HepG2 (cell line): ENCODE data around the gene TEX51.

Experiments used
- ASH2L ChIP-seq: fragments of 300-600, 200-600 bp; sonication (generic); IDR thresholded peaks from 2 replicates; pipeline ENCODE4 v1.7.0; 2017; ENCODE audit warnings: low read depth, mild to moderate bottlenecking, moderate library complexity, mixed read lengths, low read length; ENCODE audit not compliant: insufficient read length
- CEBPB ChIP-seq: IDR thresholded peaks from 2 replicates; pipeline ENCODE4 v1.6.1; 2011; ENCODE audit warnings: low read depth, low read length, improper control_type of control experiment, borderline replicate concordance
- CREB1 ChIP-seq, 2 experiments: fragments of 450-650 bp in 1 of 2; IDR thresholded peaks; 2 replicates each; pipeline ENCODE4 v1.6.1; 2016 to 2017; ENCODE audit warnings: control low read depth in 1 of 2, mild to moderate bottlenecking in 1 of 2, missing compliant biosample characterization in 1 of 2, missing genetic modification characterization in 1 of 2
- RBM39 ChIP-seq: fragments of 200-400 bp; formaldehyde crosslinking; IDR thresholded peaks from one replicate; pipeline ENCODE4 v1.6.1; 2018; ENCODE audit warnings: antibody characterized with exemption, mild to moderate bottlenecking, low read depth, low read length; ENCODE audit not compliant: poor library complexity, severe bottlenecking
- YY1 ChIP-seq: IDR thresholded peaks from 2 replicates; pipeline ENCODE4 v1.6.1; 2011; ENCODE audit warnings: low read length, low read depth, moderate library complexity, mild to moderate bottlenecking; ENCODE audit not compliant: insufficient read depth, insufficient replicate concordance

DNA sequence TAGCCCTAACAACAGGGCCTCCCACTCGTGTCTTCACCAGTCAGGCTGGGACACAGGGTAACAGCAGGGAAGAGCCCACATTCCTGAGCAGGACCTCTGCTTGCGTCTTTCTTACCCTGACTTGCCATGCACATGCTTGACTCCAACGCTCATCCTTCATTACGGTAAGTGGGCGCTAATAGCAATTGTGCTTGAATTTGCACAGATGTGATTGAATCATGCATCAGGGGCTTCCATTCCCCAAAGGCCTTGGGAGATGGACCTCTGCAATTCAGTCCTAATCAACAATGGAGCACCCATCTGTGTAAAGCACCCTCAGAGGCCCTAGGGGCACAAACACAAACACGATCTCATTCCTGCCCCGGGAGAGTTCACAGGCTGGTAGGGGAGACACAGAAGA, 13.5 kb downstream of the TEX51 start:
- no peak for TF ChIP-seq RBM39
- TF ChIP-seq ASH2L, result no peak
- no peak for TF ChIP-seq CEBPB
- no peak for TF ChIP-seq CREB1 (IDR thresholded peaks at IDR 0.05)
- no peak for TF ChIP-seq CREB1 (CRISPR knock-in tag; IDR thresholded peaks at IDR 0.05)
- TF ChIP-seq YY1, result no peak
